AG04450 (cell line): ENCODE data around the gene ATM. TPM values are rescaled to one million over a fixed set of nuclear protein-coding genes. Genes with fewer than 3 reads are reported as not detected.
"Not testable (repeated sequence)": the region's sequence is repeated elsewhere in the genome, so short reads cannot be mapped to it uniquely, and the experiment has no call there.

Source experiments
- CTCF ChIA-PET: fragments of 300-600, 350-600 bp; formaldehyde crosslinking; extraction: SDS; loops from one replicate; lab custom pipeline; 2022; ENCODE audit warnings: antibody characterized with exemption, inconsistent platforms; lab: Charles Lee
- POLR2A ChIA-PET: fragments of 350-600 bp; formaldehyde crosslinking; extraction: SDS; loops from one replicate; lab custom pipeline; 2021; ENCODE audit warnings: antibody characterized with exemption, inconsistent platforms; lab: Yijun Ruan, JAX
- DNase-seq: peaks from one replicate; pipeline ENCODE4 v3.0.0-alpha.2; 2011; ENCODE audit warnings: low read depth, low spot score
- H3K27ac ChIP-seq: one replicate; pipeline ENCODE4 v1.5.1; 2012; ENCODE audit warnings: low read depth, low read length, control low read depth
- H3K27me3 ChIP-seq: one replicate; pipeline ENCODE4 v1.6.0; 2012; ENCODE audit warnings: low read length; ENCODE audit not compliant: control insufficient read depth, insufficient read depth
- H3K4me3 ChIP-seq: 2 replicates; pipeline ENCODE4 v1.5.1; 2011; ENCODE audit warnings: mild to moderate bottlenecking, low read depth, low read length, control low read depth
- H3K9me3 ChIP-seq: 2 replicates; pipeline ENCODE4 v1.5.1; 2012; ENCODE audit warnings: low read length; ENCODE audit not compliant: control insufficient read depth, insufficient read depth
- polyA plus RNA-seq: library from polyadenylated mRNA; depleted of rRNA; stranded (reverse); fragments of >200 nt; gene quantifications from 2 replicates; pipeline ENCODE4 v1.2.3, GENCODE V29; 2011
- TF ChIP-seq, protein P1 (sequence below): IDR thresholded peaks from 2 replicates; pipeline ENCODE4 v1.5.1; 2011; ENCODE audit warnings: low read depth, low read length, control low read depth, inconsistent platforms

ATM gene
- polyA plus RNA-seq, 1 experiment, result 53.2 TPM

DNA sequence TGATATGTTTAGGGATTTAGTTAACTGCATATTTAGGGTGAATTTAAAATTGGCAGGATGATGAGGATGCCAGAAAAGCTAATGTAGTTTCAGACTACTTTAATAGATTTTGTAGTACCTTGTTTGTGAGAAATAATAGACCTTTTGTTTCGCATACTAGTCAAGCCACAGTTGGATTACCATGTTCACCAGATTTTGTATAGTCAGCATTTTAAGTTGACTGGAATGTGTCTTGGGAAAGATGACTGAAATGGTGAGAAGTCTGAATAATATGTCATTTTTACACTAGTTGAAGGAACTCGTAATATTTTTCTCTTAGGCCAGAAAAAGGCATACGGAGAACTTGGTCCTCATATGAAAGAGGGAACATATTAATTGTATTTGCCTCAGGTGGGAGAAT lies 23.4 kb downstream of the ATM start:
- no peak overlapping the region for H3K4me3 ChIP-seq
- H3K27ac ChIP-seq, result no peak overlapping the region
- H3K9me3 ChIP-seq, result no peaks in the 10 kb centered on the region
- POLR2A ChIA-PET, result interaction anchor here (0.7 kb wide), 1 partner anchor 44 kb away, joined by 5 read pairs; no protein-coding TSS in a partner anchor
- TF ChIP-seq, protein P1, sequence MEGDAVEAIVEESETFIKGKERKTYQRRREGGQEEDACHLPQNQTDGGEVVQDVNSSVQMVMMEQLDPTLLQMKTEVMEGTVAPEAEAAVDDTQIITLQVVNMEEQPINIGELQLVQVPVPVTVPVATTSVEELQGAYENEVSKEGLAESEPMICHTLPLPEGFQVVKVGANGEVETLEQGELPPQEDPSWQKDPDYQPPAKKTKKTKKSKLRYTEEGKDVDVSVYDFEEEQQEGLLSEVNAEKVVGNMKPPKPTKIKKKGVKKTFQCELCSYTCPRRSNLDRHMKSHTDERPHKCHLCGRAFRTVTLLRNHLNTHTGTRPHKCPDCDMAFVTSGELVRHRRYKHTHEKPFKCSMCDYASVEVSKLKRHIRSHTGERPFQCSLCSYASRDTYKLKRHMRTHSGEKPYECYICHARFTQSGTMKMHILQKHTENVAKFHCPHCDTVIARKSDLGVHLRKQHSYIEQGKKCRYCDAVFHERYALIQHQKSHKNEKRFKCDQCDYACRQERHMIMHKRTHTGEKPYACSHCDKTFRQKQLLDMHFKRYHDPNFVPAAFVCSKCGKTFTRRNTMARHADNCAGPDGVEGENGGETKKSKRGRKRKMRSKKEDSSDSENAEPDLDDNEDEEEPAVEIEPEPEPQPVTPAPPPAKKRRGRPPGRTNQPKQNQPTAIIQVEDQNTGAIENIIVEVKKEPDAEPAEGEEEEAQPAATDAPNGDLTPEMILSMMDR, result no peak
- CTCF ChIA-PET, result interaction anchor here (1.1 kb wide), 1 partner anchor 424 kb away, joined by 6 read pairs; no protein-coding TSS in a partner anchor
- H3K27me3 ChIP-seq, result no peaks in the 10 kb centered on the region
- no peak for DNase-seq

DNA sequence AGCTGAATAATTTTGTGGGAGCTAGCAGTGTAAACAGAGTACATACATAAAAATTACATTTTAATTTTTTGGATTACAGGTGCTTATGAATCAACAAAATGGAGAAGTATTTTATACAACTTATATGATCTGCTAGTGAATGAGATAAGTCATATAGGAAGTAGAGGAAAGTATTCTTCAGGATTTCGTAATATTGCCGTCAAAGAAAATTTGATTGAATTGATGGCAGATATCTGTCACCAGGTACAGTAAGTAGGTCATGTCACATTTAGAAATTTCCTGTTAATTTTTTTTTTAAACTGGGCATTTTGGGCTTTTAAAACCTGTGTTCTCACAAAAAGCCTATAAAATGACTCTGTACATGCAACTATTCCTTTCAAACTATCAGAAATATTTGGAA lies 24.0 kb downstream of the ATM start:
- Histone ChIP-seq H3K4me3 (no peak overlapping the region), H3K27me3 (no peaks in the 10 kb centered on the region), H3K27ac (no peak overlapping the region), H3K9me3 (no peaks in the 10 kb centered on the region)
- DNase-seq, result no peak
- TF ChIP-seq, protein P1, result no peak
- ChIA-PET CTCF (interaction anchor here (0.6 to 1.1 kb wide), 2 partner anchors 13 to 423 kb away, joined by 3 to 6 read pairs; no protein-coding TSS in a partner anchor), POLR2A (no interaction called here)

DNA sequence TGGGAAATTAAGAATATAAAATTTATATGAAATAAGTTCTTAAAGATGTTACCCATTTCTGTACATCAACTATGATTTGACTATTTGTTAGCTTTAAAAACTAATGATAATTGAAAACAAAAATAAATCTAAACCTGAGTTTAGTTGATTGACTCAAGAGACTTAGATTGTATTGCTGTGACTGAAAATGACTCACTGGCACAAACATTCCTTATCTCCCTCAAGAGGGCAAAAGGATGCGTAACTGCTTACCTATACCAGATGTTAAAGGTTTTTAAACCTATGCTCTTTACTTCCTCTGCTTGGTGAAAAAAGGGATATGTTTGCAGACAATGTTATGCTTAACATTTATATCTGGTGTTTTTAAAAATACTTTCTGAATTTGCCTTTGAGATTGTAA lies 30.3 kb downstream of the ATM start:
- Histone ChIP-seq H3K27me3 (no peaks in the 10 kb centered on the region), H3K27ac (no peak overlapping the region), H3K9me3 (no peaks in the 10 kb centered on the region), H3K4me3 (no peak overlapping the region)
- POLR2A ChIA-PET, result no interaction called here
- TF ChIP-seq, protein P1, result no peak
- DNase-seq, result no peak
- CTCF ChIA-PET, result no interaction called here

DNA sequence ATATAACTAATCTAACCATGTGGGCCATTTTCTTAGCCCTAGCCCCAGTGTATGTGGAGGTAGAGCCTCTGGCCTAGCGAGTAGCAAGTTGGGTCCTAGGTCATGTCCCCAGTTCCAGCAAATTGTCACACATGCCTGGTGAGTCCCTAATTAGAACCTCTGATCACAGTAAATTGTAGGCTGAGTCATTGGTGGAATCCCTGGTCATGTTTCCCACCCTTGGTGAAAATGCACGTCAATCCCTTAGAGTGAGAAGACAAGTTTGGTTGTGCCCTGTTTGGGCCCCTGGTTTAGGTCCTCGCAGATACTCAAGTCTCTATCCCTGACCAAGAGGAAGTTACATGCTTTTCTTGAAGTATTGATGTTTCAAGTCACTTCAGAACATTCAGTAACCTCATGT lies 46.7 kb downstream of the ATM start:
- TF ChIP-seq, protein P1, result no peak
- H3K4me3 ChIP-seq, result no peak overlapping the region
- H3K27ac ChIP-seq, result no peak overlapping the region
- DNase-seq, result no peak
- ChIA-PET POLR2A (no interaction called here), CTCF (no interaction called here)
- H3K27me3 ChIP-seq, result no peaks in the 10 kb centered on the region
- H3K9me3 ChIP-seq, result no peaks in the 10 kb centered on the region

DNA sequence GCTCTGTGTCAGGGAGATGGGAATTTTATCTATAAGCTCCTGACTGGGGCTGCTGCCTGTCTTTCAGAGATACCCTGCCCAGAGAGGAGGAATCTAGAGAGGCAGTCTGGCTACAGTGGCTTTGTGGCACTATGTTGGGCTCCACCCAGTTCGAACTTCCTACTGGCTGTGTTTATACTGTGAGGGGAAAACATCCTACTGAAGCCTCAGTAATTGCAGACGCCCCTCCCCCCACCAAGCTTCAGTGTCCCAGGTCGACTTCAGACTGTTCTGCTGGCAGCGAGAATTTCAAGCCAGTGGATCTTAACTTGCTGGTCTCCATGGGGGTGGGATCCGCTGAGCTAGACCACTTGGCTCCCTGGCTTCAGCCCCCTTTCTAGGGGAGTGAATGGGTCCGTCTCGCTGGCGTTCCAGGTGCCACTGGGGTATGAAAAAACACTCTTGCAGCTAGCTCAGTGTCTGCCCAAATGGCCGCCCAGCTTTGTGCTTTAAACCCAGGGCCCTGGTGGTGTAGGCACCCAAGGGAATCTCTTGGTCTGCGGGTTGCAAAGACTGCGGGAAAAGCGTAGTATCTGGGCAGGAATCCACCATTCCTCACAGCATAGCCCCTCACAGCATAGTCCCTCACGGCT lies 54.2 kb downstream of the ATM start:
- H3K27ac ChIP-seq, DNase-seq, H3K4me3 ChIP-seq, H3K27me3 ChIP-seq, POLR2A ChIA-PET, H3K9me3 ChIP-seq, CTCF ChIA-PET: not testable (repeated sequence)
